Measurements from ENCODE around the gene MOB3C. TPM values are rescaled to one million over a fixed set of nuclear protein-coding genes. Genes with fewer than 3 reads are reported as not detected.

Gene MOB3C
- total RNA-seq, 4 donors from 2014 or later: 15.1 to 22.3 (median 17.1) TPM

DNA sequence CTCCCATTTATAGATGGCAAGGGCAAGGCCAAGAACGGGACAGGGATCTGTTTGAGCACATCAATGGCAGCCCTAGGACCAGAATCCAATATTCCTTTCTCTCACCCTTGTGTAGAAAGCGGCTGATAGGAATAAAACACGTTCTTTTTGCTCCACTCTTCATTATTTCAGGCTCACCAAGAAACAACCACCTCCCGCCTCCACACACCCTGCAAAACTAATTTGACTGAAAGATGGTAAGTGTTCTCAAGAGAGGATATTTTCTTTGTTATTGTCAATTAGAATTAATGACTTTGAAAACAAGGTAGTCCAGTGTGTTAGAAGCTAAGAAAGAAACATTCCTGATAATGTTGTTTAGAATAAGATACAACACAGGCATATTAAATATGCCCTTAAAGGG, 53.3 kb downstream of the MOB3C start:
- peaks cover 0 to 99% (median 20%) of the 10 kb centered on the region in 3 donors for H3K36me3 ChIP-seq

DNA sequence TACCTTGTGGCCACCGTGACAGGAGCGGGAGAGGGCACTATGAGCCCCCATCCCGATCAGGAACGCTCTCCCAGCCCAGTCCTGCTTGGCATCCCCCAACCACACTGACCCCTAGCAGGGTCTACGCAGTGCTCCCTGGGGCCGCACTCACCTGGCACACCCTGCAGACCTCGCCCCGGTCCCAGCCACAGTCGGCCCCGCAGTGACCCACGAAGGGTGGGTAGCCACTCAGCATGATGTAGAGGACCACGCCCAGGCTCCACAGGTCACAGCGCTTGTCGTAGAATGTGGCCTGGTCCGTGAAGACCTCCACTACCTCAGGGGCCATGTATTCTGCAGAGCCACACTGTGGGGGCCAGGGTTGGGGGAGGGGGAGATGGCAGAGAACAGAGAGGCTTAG, 54.1 kb downstream of the MOB3C start:
- no peaks in the 10 kb centered on the region for H3K9me3 ChIP-seq
- DNase-seq (ENCODE audit: low spot score in 2 of 2): no peak
- H3K4me3 ChIP-seq: no peak overlapping the region
- 90 to 93% methylated on average over 14 of the region's 15 CpGs for WGBS, 2 donors
- H3K4me1 ChIP-seq: peaks cover 0 to 8% (median 0%) of the 10 kb centered on the region in 4 donors
- no peak overlapping the region for H3K27ac ChIP-seq
- no peaks in the 10 kb centered on the region for H3K27me3 ChIP-seq
- no peak for TF ChIP-seq EP300 (IDR thresholded peaks at IDR 0.05)
- no peak for TF ChIP-seq POLR2A (IDR thresholded peaks at IDR 0.05)
- TF ChIP-seq, protein P1, sequence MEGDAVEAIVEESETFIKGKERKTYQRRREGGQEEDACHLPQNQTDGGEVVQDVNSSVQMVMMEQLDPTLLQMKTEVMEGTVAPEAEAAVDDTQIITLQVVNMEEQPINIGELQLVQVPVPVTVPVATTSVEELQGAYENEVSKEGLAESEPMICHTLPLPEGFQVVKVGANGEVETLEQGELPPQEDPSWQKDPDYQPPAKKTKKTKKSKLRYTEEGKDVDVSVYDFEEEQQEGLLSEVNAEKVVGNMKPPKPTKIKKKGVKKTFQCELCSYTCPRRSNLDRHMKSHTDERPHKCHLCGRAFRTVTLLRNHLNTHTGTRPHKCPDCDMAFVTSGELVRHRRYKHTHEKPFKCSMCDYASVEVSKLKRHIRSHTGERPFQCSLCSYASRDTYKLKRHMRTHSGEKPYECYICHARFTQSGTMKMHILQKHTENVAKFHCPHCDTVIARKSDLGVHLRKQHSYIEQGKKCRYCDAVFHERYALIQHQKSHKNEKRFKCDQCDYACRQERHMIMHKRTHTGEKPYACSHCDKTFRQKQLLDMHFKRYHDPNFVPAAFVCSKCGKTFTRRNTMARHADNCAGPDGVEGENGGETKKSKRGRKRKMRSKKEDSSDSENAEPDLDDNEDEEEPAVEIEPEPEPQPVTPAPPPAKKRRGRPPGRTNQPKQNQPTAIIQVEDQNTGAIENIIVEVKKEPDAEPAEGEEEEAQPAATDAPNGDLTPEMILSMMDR (IDR thresholded peaks at IDR 0.05): no peak
- peaks cover 0 to 98% (median 20%) of the 10 kb centered on the region in 3 donors for H3K36me3 ChIP-seq

More for the DNA sequence above, 53.3 kb downstream of the MOB3C start:
- no peak for DNase-seq (ENCODE audit: low spot score in 2 of 2)
- peaks cover 0 to 4% (median 0%) of the 10 kb centered on the region in 4 donors for H3K4me1 ChIP-seq
- 76 to 81% methylated on average over 4 of the region's 4 CpGs for WGBS, 2 donors
- H3K9me3 ChIP-seq: no peaks in the 10 kb centered on the region
- H3K27ac ChIP-seq: no peak overlapping the region
- H3K27me3 ChIP-seq: no peaks in the 10 kb centered on the region
- no peak overlapping the region for H3K4me3 ChIP-seq
- TF ChIP-seq EP300 (IDR thresholded peaks at IDR 0.05) (no peak), POLR2A (IDR thresholded peaks at IDR 0.05) (no peak)
- TF ChIP-seq, protein P1 (IDR thresholded peaks at IDR 0.05): no peak

DNA sequence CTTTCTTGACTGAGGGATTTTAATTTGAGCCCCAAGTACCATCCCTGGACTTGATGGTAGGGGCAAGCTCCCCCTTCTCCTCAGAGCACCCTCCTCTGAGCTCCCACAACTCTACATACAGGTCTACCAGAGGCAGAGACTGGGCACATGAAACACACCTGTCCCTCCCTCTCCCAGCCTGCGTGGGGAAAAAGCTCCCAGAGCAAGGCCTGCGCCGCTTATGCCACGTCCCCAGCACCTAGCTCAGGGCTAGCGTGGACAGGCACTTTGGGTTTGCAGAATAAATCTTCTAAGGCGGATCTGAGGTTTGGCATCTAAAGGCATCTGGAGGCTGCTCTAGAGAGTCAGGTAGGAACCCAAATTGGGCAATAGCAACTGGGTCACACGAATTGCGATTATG, 57.6 kb downstream of the MOB3C start:
- DNase-seq (ENCODE audit: low spot score in 2 of 2): no peak
- Histone ChIP-seq H3K27ac (no peak overlapping the region), H3K4me3 (no peak overlapping the region), H3K4me1 (peaks cover 0 to 8% (median 0%) of the 10 kb centered on the region in 4 donors), H3K9me3 (no peaks in the 10 kb centered on the region), H3K36me3 (peaks cover 0 to 62% (median 12%) of the 10 kb centered on the region in 3 donors), H3K27me3 (no peaks in the 10 kb centered on the region)
- 96 to 98% methylated on average over 8 of the region's 8 CpGs for WGBS, 2 donors
- TF ChIP-seq POLR2A (IDR thresholded peaks at IDR 0.05) (no peak), EP300 (IDR thresholded peaks at IDR 0.05) (no peak)
- TF ChIP-seq, protein P1 (IDR thresholded peaks at IDR 0.05): no peak

DNA sequence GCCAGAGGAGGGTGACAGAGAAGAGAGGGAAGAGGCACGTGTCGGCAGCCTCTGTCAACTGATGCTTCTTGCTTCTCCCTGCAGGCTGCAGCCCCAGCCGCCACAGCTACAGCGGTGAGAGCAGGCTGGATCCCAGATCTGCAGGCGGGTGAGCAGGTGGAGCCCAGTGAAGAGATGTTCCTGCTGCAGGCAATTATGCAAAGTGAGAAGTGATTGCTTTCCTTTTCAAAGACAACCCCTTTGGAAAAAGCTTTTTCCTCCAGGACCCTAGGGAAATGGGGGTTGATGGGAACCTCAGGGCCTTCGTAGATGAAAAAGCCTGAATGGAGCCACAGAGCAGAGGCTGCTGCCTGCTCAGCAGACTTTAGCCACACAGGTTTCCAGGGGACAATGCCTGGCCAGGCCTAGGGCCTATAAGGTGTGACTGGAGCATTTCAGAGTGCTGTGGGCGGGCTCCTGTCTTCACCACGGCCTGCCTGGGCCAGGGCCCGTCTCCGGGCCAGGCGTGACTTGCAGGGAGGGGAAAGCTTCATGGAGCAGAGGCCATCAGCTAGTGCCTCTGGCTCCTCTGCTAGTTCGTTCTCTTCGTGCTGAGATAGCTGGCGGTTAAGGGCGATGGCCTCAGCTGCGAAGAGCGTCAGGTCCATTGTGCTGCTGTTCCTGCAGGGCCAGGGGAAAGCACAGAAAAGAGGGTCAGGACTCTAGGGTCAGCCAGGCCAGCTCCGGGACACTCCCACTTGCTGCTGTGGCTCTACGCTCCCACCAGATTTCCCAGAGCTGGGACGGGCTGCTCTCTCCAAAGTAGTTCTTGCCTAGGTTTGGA, 58.3 kb downstream of the MOB3C start:
- Histone ChIP-seq H3K27me3 (no peaks in the 10 kb centered on the region), H3K4me3 (no peak overlapping the region), H3K36me3 (peaks cover 0 to 57% (median 12%) of the 10 kb centered on the region in 3 donors), H3K27ac (no peak overlapping the region), H3K9me3 (no peaks in the 10 kb centered on the region), H3K4me1 (peaks cover 0 to 8% (median 0%) of the 10 kb centered on the region in 4 donors)
- TF ChIP-seq POLR2A (IDR thresholded peaks at IDR 0.05) (no peak), EP300 (IDR thresholded peaks at IDR 0.05) (no peak)
- TF ChIP-seq, protein P1 (IDR thresholded peaks at IDR 0.05): no peak
- WGBS, 2 donors: 52 to 62% methylated on average over 20 of the region's 20 CpGs
- no peak for DNase-seq (ENCODE audit: low spot score in 2 of 2)

Other genes starting within 250 kb of the MOB3C start
- gene FAAH, start 222.5 kb downstream of the MOB3C start, total RNA-seq: 100 to 1,000 TPM in 3 of 4 donors, 10 to 100 TPM in 1; 42.3 to 135 (median 121) TPM
- gene DMBX1, start 127.0 kb downstream of the MOB3C start, total RNA-seq: not detected
- not detected for gene KNCN, start 65.2 kb downstream of the MOB3C start, total RNA-seq
- gene MKNK1, start 12.5 kb downstream of the MOB3C start, total RNA-seq: 10 to 100 TPM; 52.4 to 75.0 (median 66.5) TPM
- gene ATPAF1, start 51.6 kb upstream of the MOB3C start, total RNA-seq: 10 to 100 TPM; 26.3 to 38.5 (median 30.2) TPM
- gene TEX38, start 55.0 kb upstream of the MOB3C start, total RNA-seq: not detected
- gene EFCAB14, start 102.3 kb upstream of the MOB3C start, total RNA-seq: 100 to 1,000 TPM in 2 of 4 donors, 10 to 100 TPM in 2; 81.0 to 106 (median 97.0) TPM
- 1,000 to 10,000 TPM in 2 of 4 donors, 100 to 1,000 TPM in 2; 578 to 1,081 (median 834) TPM for gene CYP4B1, start 182.2 kb upstream of the MOB3C start, total RNA-seq

Measured in tibial nerve (tissue), 4 donors.